HFFc6 (cell line): ENCODE measurements around the gene OTC. TPM values are rescaled to one million over a fixed set of nuclear protein-coding genes. Genes with fewer than 3 reads are reported as not detected.
A peak's percentile ranks its signal among the peaks of the same experiment; 100 is the strongest.

Experiments used
- DNase-seq: peaks from one replicate; pipeline ENCODE4 v3.0.0-alpha.2; 2018
- H3K27ac Mint-ChIP-seq: 2 replicates; pipeline ENCODE4 v1.8.0; 2020; ENCODE audit warnings: mild to moderate bottlenecking, mixed read lengths
- H3K27me3 Mint-ChIP-seq: 2 replicates; pipeline ENCODE4 v1.8.0; 2021; ENCODE audit warnings: mild to moderate bottlenecking, moderate library complexity, mixed read lengths; ENCODE audit not compliant: insufficient read depth
- H3K36me3 Mint-ChIP-seq: 2 replicates; pipeline ENCODE4 v1.8.0; 2021; ENCODE audit warnings: low read depth, mixed read lengths
- H3K4me1 Mint-ChIP-seq: 2 replicates; pipeline ENCODE4 v1.8.0; 2020; ENCODE audit warnings: low read depth, mixed read lengths
- H3K4me3 Mint-ChIP-seq: 2 replicates; pipeline ENCODE4 v1.8.0; 2020; ENCODE audit warnings: mild to moderate bottlenecking, moderate library complexity, mixed read lengths
- H3K9me3 Mint-ChIP-seq: 2 replicates; pipeline ENCODE4 v1.8.0; 2020; ENCODE audit warnings: mild to moderate bottlenecking, mixed read lengths
- CTCF ChIP-seq: fragments of 200-600 bp; sonication (generic); IDR thresholded peaks from 2 replicates; pipeline ENCODE4 v1.5.0; 2021; ENCODE audit warnings: antibody characterized with exemption, mild to moderate bottlenecking
- long read RNA-seq: library from polyadenylated mRNA; unstranded; transcript quantifications from one replicate; pipeline ENCODE4 v2.0.0, GENCODE V29; 2019
- total RNA-seq, 6 experiments: library from RNA; stranded (reverse); fragmentation: NEBNext Ultra II Directional; extraction: Animal tissue kit (Norgen Biotek cat#: 25700); gene quantifications; 2 replicates in 1 of 6; 3 replicates in 5 of 6; pipeline ENCODE4 v1.2.3, GENCODE V29; 2021

OTC gene
- total RNA-seq, result not detected
- long read RNA-seq, result 0 reads

GRCh38 chrX:38352362-38352761, at the start of gene OTC:
Gene OTC (plus strand): TSS chrX:38352604. CDS start chrX:38352697, 93 bp downstream.
- H3K4me1 Mint-ChIP-seq, result 0 out of 2 replicates have a peak, but pooled peaks cover 1% of the 10 kb centered on the region
- no peaks in the 10 kb centered on the region for H3K36me3 Mint-ChIP-seq
- no peak within 1 kb of the TSS for H3K4me3 Mint-ChIP-seq
- no peak for TF ChIP-seq CTCF
- H3K27me3 Mint-ChIP-seq, result peaks cover 6% of the 10 kb centered on the region
- H3K9me3 Mint-ChIP-seq, result no peaks in the 10 kb centered on the region
- DNase-seq, result no peak
- no peak within 1 kb of the TSS for H3K27ac Mint-ChIP-seq

GRCh38 chrX:38304010-38304409, 48.4 kb upstream of the OTC start:
- peak; percentile 55 for TF ChIP-seq CTCF
- Mint-ChIP-seq H3K27me3 (no peaks in the 10 kb centered on the region), H3K4me3 (no peak overlapping the region), H3K4me1 (peaks cover 5% of the 10 kb centered on the region; the same call in 1 of the 2 replicates), H3K9me3 (no peaks in the 10 kb centered on the region), H3K36me3 (no peaks in the 10 kb centered on the region), H3K27ac (no peak overlapping the region)
- peak; percentile 1 for DNase-seq

GRCh38 chrX:38305971-38306370, 46.4 kb upstream of the OTC start:
- no peaks in the 10 kb centered on the region for H3K27me3 Mint-ChIP-seq
- H3K4me3 Mint-ChIP-seq, result no peak overlapping the region
- H3K36me3 Mint-ChIP-seq, result no peaks in the 10 kb centered on the region
- TF ChIP-seq CTCF, result no peak
- peaks cover 8% of the 10 kb centered on the region for H3K4me1 Mint-ChIP-seq
- DNase-seq, result no peak
- H3K9me3 Mint-ChIP-seq, result no peaks in the 10 kb centered on the region
- H3K27ac Mint-ChIP-seq, result no peak overlapping the region

- DNase-seq, result no peak
- Mint-ChIP-seq H3K4me3 (no peak overlapping the region; the same call in 1 of the 2 replicates), H3K27me3 (no peaks in the 10 kb centered on the region), H3K27ac (peak overlapping the region; percentile 70), H3K4me1 (peaks cover 32% of the 10 kb centered on the region), H3K9me3 (no peaks in the 10 kb centered on the region), H3K36me3 (0 out of 2 replicates have a peak, but pooled peaks cover 3% of the 10 kb centered on the region)
- TF ChIP-seq CTCF, result no peak
These were observed 40.7 kb upstream of the OTC start for GRCh38 chrX:38311743-38312142.

- peak; percentile 84 for DNase-seq
- H3K9me3 Mint-ChIP-seq, result no peaks in the 10 kb centered on the region
- H3K36me3 Mint-ChIP-seq, result 0 out of 2 replicates have a peak, but pooled peaks cover 3% of the 10 kb centered on the region
- H3K27me3 Mint-ChIP-seq, result no peaks in the 10 kb centered on the region
- H3K4me3 Mint-ChIP-seq, result peak overlapping the region; percentile 67
- H3K27ac Mint-ChIP-seq, result peak overlapping the region; percentile 70
- TF ChIP-seq CTCF, result no peak
- H3K4me1 Mint-ChIP-seq, result peaks cover 32% of the 10 kb centered on the region
These were observed 40.0 kb upstream of the OTC start for GRCh38 chrX:38312436-38312835.
